Activated CD4-positive, alpha-beta T cell treated with anti-CD3 and anti-CD28 coated beads, Interleukin-2, Interleukin-4, amounts not matched to agents 100 ng/mL and 50 ng/mL, durations not matched to agents 16 hours and 8 hours (primary cell): ENCODE results near the gene ASTN2.

Experiments
- DNase-seq: peaks from one replicate; pipeline ENCODE4 v3.0.0-alpha.2; 2020; ENCODE audit warnings: low spot score

ASTN2 gene

GRCh38 chr9:116616304-116616914 is 798.4 kb downstream of the ASTN2 start:
- no peak for DNase-seq

- no peak for DNase-seq
These were observed 806.8 kb downstream of the ASTN2 start for GRCh38 chr9:116608064-116608463.

- no peak for DNase-seq
These were observed 808.9 kb downstream of the ASTN2 start for GRCh38 chr9:116605904-116606341.

GRCh38 chr9:116605060-116605459 is 809.8 kb downstream of the ASTN2 start:
- no peak for DNase-seq

- no peak for DNase-seq
These were observed 810.6 kb downstream of the ASTN2 start for GRCh38 chr9:116604251-116604650.

GRCh38 chr9:116599342-116599884 is 815.4 kb downstream of the ASTN2 start:
- no peak for DNase-seq

- no peak for DNase-seq
These were observed 818.2 kb downstream of the ASTN2 start for GRCh38 chr9:116596646-116597045.

GRCh38 chr9:116594547-116594946 is 820.3 kb downstream of the ASTN2 start:
- DNase-seq: no peak

- DNase-seq: no peak
These were observed 821.9 kb downstream of the ASTN2 start for GRCh38 chr9:116592970-116593369.

- peak; percentile 60 for DNase-seq
These were observed 825.2 kb downstream of the ASTN2 start for GRCh38 chr9:116589392-116590354.

- no peak for DNase-seq
These were observed 826.9 kb downstream of the ASTN2 start for GRCh38 chr9:116587919-116588318.

- DNase-seq: no peak
These were observed 829.0 kb downstream of the ASTN2 start for GRCh38 chr9:116585896-116586295.

- no peak for DNase-seq
These were observed 829.7 kb downstream of the ASTN2 start for GRCh38 chr9:116585204-116585603.

GRCh38 chr9:116580853-116581252 is 834.0 kb downstream of the ASTN2 start:
- DNase-seq: no peak

GRCh38 chr9:116576386-116576785 is 838.5 kb downstream of the ASTN2 start:
- DNase-seq: no peak

- DNase-seq: no peak
These were observed 840.7 kb downstream of the ASTN2 start for GRCh38 chr9:116574027-116574679.

- DNase-seq: peak; percentile 39
These were observed 842.6 kb downstream of the ASTN2 start for GRCh38 chr9:116572095-116572748.

GRCh38 chr9:116569111-116569510 is 845.7 kb downstream of the ASTN2 start:
- no peak for DNase-seq

GRCh38 chr9:116566677-116567488 is 848.0 kb downstream of the ASTN2 start:
- DNase-seq: no peak

GRCh38 chr9:116565986-116566385 is 848.9 kb downstream of the ASTN2 start:
- no peak for DNase-seq

- DNase-seq: no peak
These were observed 850.5 kb downstream of the ASTN2 start for GRCh38 chr9:116564266-116564793.
